Astrocyte (in vitro differentiated cells and primary cell): ENCODE measurements around the gene SEMA3G. TPM values are rescaled to one million over a fixed set of nuclear protein-coding genes. Genes with fewer than 3 reads are reported as not detected.

Experiments used
- DNase-seq: peaks from one replicate; pipeline ENCODE4 v3.0.0-alpha.2; 2010; ENCODE audit warnings: low read depth
- FAIRE-seq: peaks from 2 replicates; lab custom pipeline; 2011; peaks lifted over from hg19 to GRCh38; lab: Jason Lieb, UNC
- H2AFZ ChIP-seq: 2 replicates; pipeline ENCODE4 v1.6.0; 2012; ENCODE audit warnings: low read depth, low read length, inconsistent platforms
- H3K27ac ChIP-seq: 2 replicates; pipeline ENCODE4 v1.5.1; 2011; ENCODE audit warnings: low read depth, low read length, inconsistent platforms
- H3K27me3 ChIP-seq: 2 replicates; pipeline ENCODE4 v1.6.0; 2011; ENCODE audit warnings: low read length, inconsistent platforms; ENCODE audit not compliant: insufficient read depth
- H3K36me3 ChIP-seq: 2 replicates; pipeline ENCODE4 v1.5.1; 2011; ENCODE audit warnings: low read length, inconsistent platforms; ENCODE audit not compliant: insufficient read depth
- H3K4me1 ChIP-seq: 2 replicates; pipeline ENCODE4 v1.5.1; 2011; ENCODE audit warnings: low read length, inconsistent platforms; ENCODE audit not compliant: insufficient read depth
- H3K4me2 ChIP-seq: 2 replicates; pipeline ENCODE4 v1.6.0; 2012; ENCODE audit warnings: low read length, inconsistent platforms
- H3K4me3 ChIP-seq: 2 replicates; pipeline ENCODE4 v1.5.1; 2011; ENCODE audit warnings: low read depth, mild to moderate bottlenecking, low read length, inconsistent platforms; ENCODE audit not compliant: insufficient read depth
- H3K79me2 ChIP-seq: 2 replicates; pipeline ENCODE4 v1.6.0; 2012; ENCODE audit warnings: mild to moderate bottlenecking, low read length, inconsistent platforms; ENCODE audit not compliant: insufficient read depth
- H3K9ac ChIP-seq: 2 replicates; pipeline ENCODE4 v1.6.0; 2012; ENCODE audit warnings: mild to moderate bottlenecking, low read length, inconsistent platforms
- H3K9me3 ChIP-seq: 2 replicates; pipeline ENCODE4 v1.5.1; 2012; ENCODE audit warnings: low read depth, mild to moderate bottlenecking, low read length, inconsistent platforms; ENCODE audit not compliant: insufficient read depth
- H4K20me1 ChIP-seq: 2 replicates; pipeline ENCODE4 v1.6.0; 2012; ENCODE audit warnings: low read length, inconsistent platforms; ENCODE audit not compliant: insufficient read depth
- H3K27ac Mint-ChIP-seq: one replicate; pipeline ENCODE4 v1.8.0; 2021; ENCODE audit warnings: mild to moderate bottlenecking, mixed read lengths; ENCODE audit not compliant: unreplicated experiment
- H3K27me3 Mint-ChIP-seq: one replicate; pipeline ENCODE4 v1.8.0; 2021; ENCODE audit warnings: low read depth, mixed read lengths; ENCODE audit not compliant: unreplicated experiment
- H3K36me3 Mint-ChIP-seq: one replicate; pipeline ENCODE4 v1.8.0; 2021; ENCODE audit warnings: low read depth, mixed read lengths; ENCODE audit not compliant: unreplicated experiment
- H3K4me1 Mint-ChIP-seq: one replicate; pipeline ENCODE4 v1.8.0; 2021; ENCODE audit warnings: low read depth, mixed read lengths; ENCODE audit not compliant: unreplicated experiment
- H3K4me3 Mint-ChIP-seq: one replicate; pipeline ENCODE4 v1.8.0; 2021; ENCODE audit warnings: mild to moderate bottlenecking, moderate library complexity, mixed read lengths; ENCODE audit not compliant: unreplicated experiment
- H3K9me3 Mint-ChIP-seq: one replicate; pipeline ENCODE4 v1.8.0; 2021; ENCODE audit warnings: mild to moderate bottlenecking, mixed read lengths; ENCODE audit not compliant: unreplicated experiment
- EZH2 ChIP-seq: IDR thresholded peaks from 2 replicates; pipeline ENCODE4 v1.6.1; 2012; ENCODE audit warnings: mild to moderate bottlenecking, low read length, inconsistent platforms; ENCODE audit not compliant: insufficient read depth
- total RNA-seq: library from RNA; stranded (reverse); gene quantifications from 2 replicates; pipeline ENCODE4 v1.2.1, GENCODE V29; 2021
- TF ChIP-seq, protein P1 (sequence below): IDR thresholded peaks from 2 replicates; pipeline ENCODE4 v1.5.1; 2011; ENCODE audit warnings: low read depth, mild to moderate bottlenecking, inconsistent platforms, low read length, moderate library complexity; ENCODE audit not compliant: insufficient read depth

Gene SEMA3G
- total RNA-seq, 1 donor from 2014 or later, result 0.09 TPM

- no peaks in the 10 kb centered on the region for H3K36me3 ChIP-seq
- H3K4me3 Mint-ChIP-seq, result no peak overlapping the region
- H3K79me2 ChIP-seq, result no peaks in the 10 kb centered on the region
- H3K27me3 ChIP-seq, result no peaks in the 10 kb centered on the region
- no peak overlapping the region for H3K27ac Mint-ChIP-seq
- H3K4me3 ChIP-seq, result no peak overlapping the region
- no peaks in the 10 kb centered on the region for H3K4me1 ChIP-seq
- DNase-seq (no peak), FAIRE-seq (no peak)
- H2AFZ ChIP-seq, result no peak overlapping the region
- H3K9me3 Mint-ChIP-seq, result no peaks in the 10 kb centered on the region
- H4K20me1 ChIP-seq, result no peaks in the 10 kb centered on the region
- no peaks in the 10 kb centered on the region for H3K36me3 Mint-ChIP-seq
- TF ChIP-seq, protein P1, sequence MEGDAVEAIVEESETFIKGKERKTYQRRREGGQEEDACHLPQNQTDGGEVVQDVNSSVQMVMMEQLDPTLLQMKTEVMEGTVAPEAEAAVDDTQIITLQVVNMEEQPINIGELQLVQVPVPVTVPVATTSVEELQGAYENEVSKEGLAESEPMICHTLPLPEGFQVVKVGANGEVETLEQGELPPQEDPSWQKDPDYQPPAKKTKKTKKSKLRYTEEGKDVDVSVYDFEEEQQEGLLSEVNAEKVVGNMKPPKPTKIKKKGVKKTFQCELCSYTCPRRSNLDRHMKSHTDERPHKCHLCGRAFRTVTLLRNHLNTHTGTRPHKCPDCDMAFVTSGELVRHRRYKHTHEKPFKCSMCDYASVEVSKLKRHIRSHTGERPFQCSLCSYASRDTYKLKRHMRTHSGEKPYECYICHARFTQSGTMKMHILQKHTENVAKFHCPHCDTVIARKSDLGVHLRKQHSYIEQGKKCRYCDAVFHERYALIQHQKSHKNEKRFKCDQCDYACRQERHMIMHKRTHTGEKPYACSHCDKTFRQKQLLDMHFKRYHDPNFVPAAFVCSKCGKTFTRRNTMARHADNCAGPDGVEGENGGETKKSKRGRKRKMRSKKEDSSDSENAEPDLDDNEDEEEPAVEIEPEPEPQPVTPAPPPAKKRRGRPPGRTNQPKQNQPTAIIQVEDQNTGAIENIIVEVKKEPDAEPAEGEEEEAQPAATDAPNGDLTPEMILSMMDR, result no peak
- TF ChIP-seq EZH2, result no peak
- peaks cover 23% of the 10 kb centered on the region for H3K27me3 Mint-ChIP-seq
- H3K9me3 ChIP-seq, result no peaks in the 10 kb centered on the region
- peaks cover 2% of the 10 kb centered on the region for H3K4me1 Mint-ChIP-seq
- no peak overlapping the region for H3K4me2 ChIP-seq
- H3K9ac ChIP-seq, result no peak overlapping the region
- no peak overlapping the region for H3K27ac ChIP-seq
Measured at GRCh38 chr3:52439426-52440248, 5.3 kb downstream of the SEMA3G start.

GRCh38 chr3:52438579-52439425 is 6.1 kb downstream of the SEMA3G start:
- Histone ChIP-seq H4K20me1 (no peaks in the 10 kb centered on the region), H3K9ac (no peak overlapping the region), H3K4me1 (no peaks in the 10 kb centered on the region), H3K27ac (no peak overlapping the region), H2AFZ (no peak overlapping the region), H3K9me3 (no peaks in the 10 kb centered on the region), H3K4me3 (no peak overlapping the region), H3K27me3 (peaks cover 3% of the 10 kb centered on the region), H3K36me3 (no peaks in the 10 kb centered on the region), H3K4me2 (no peak overlapping the region), H3K79me2 (no peaks in the 10 kb centered on the region)
- H3K4me3 Mint-ChIP-seq, result no peak overlapping the region
- peaks cover 2% of the 10 kb centered on the region for H3K4me1 Mint-ChIP-seq
- no peaks in the 10 kb centered on the region for H3K9me3 Mint-ChIP-seq
- no peak for DNase-seq
- no peak for FAIRE-seq
- no peak overlapping the region for H3K27ac Mint-ChIP-seq
- peaks cover 25% of the 10 kb centered on the region for H3K27me3 Mint-ChIP-seq
- no peak for TF ChIP-seq EZH2
- TF ChIP-seq, protein P1, result no peak
- no peaks in the 10 kb centered on the region for H3K36me3 Mint-ChIP-seq

- Histone ChIP-seq H4K20me1 (no peaks in the 10 kb centered on the region), H3K9ac (no peak overlapping the region), H3K9me3 (no peaks in the 10 kb centered on the region), H3K27me3 (peaks cover 3% of the 10 kb centered on the region), H2AFZ (no peak overlapping the region), H3K4me3 (no peak overlapping the region), H3K4me1 (no peaks in the 10 kb centered on the region), H3K27ac (no peak overlapping the region), H3K36me3 (no peaks in the 10 kb centered on the region), H3K79me2 (no peaks in the 10 kb centered on the region), H3K4me2 (no peak overlapping the region)
- Mint-ChIP-seq H3K36me3 (no peaks in the 10 kb centered on the region), H3K27me3 (peaks cover 30% of the 10 kb centered on the region), H3K9me3 (no peaks in the 10 kb centered on the region), H3K27ac (no peak overlapping the region), H3K4me1 (peaks cover 2% of the 10 kb centered on the region), H3K4me3 (no peak overlapping the region)
- DNase-seq (no peak), FAIRE-seq (no peak)
- TF ChIP-seq, protein P1, result no peak
- TF ChIP-seq EZH2, result no peak
Measured at GRCh38 chr3:52438104-52438376, 6.9 kb downstream of the SEMA3G start.
